Spleen (tissue), 11 donors: Measurements from ENCODE around the gene ACSS1. TPM values are rescaled to one million over a fixed set of nuclear protein-coding genes. Genes with fewer than 3 reads are reported as not detected.

Experiments
- DNase-seq: peaks from one replicate; pipeline ENCODE4 v3.0.0-alpha.2; 2020
- H3K27ac ChIP-seq, 8 donors: fragments of 200-600 bp; sonication (generic) in 7 of 8; 1 replicate in 4 of 8; 2 replicates in 4 of 8; pipeline versions ENCODE4 v1.5.0 to v1.8.0; 2016 to 2021; ENCODE audit warnings: inconsistent platforms in 4 of 8, mild to moderate bottlenecking in 4 of 8, moderate library complexity in 1 of 8
- H3K27me3 ChIP-seq, 7 donors: fragments of 200-600 bp; sonication (generic) in 6 of 7; replicated peaks in 1 of 7; 1 replicate in 4 of 7; 2 replicates in 3 of 7; pipeline versions ENCODE4 v1.5.0 to v1.8.0; 2016 to 2021; ENCODE audit warnings: inconsistent platforms in 3 of 7, mild to moderate bottlenecking in 1 of 7
- H3K36me3 ChIP-seq, 6 donors: fragments of 200-600 bp; sonication (generic) in 5 of 6; 1 replicate in 4 of 6; 2 replicates in 2 of 6; pipeline versions ENCODE4 v1.5.0 to v1.8.0; 2016 to 2021; ENCODE audit warnings: inconsistent platforms in 2 of 6
- H3K4me1 ChIP-seq, 6 donors: fragments of 200-600 bp; sonication (generic) in 5 of 6; 1 replicate in 3 of 6; 2 replicates in 3 of 6; pipeline versions ENCODE4 v1.5.0 to v1.8.0; 2016 to 2021; ENCODE audit warnings: inconsistent platforms in 3 of 6
- H3K4me3 ChIP-seq, 8 donors: fragments of 200-600 bp; sonication (generic) in 7 of 8; 1 replicate in 4 of 8; 2 replicates in 4 of 8; pipeline versions ENCODE4 v1.5.0 to v1.8.0; 2016 to 2021; ENCODE audit warnings: inconsistent platforms in 4 of 8, mild to moderate bottlenecking in 4 of 8, moderate library complexity in 2 of 8
- H3K9me3 ChIP-seq, 8 donors: fragments of 200-600 bp; sonication (generic) in 7 of 8; 1 replicate in 4 of 8; 2 replicates in 4 of 8; pipeline versions ENCODE4 v1.5.0 to v1.8.0; 2016 to 2021; ENCODE audit warnings: inconsistent platforms in 4 of 8
- CTCF ChIP-seq, 11 experiments: fragments of 200-600 bp in 7 of 11; fragments of 450-650 bp in 4 of 11; sonication (generic) in 4 of 11; IDR thresholded peaks in 8 of 11; conservative IDR thresholded peaks in 3 of 11; 1 replicate in 7 of 11; 2 replicates in 4 of 11; pipeline versions ENCODE4 v1.4.0 to v1.8.0; 2016 to 2021; ENCODE audit warnings: antibody characterized with exemption in 11 of 11, inconsistent platforms in 4 of 11, mild to moderate bottlenecking in 1 of 11
- POLR2A ChIP-seq, 3 donors: fragments of 450-650 bp; IDR thresholded peaks; one replicate each; pipeline ENCODE4 v1.5.1; 2017; ENCODE audit warnings: antibody characterized with exemption in 3 of 3, mild to moderate bottlenecking in 1 of 3
- POLR2AphosphoS5 ChIP-seq, 3 donors: sonication (generic); formaldehyde crosslinking; IDR thresholded peaks; one replicate each; pipeline ENCODE4 v1.5.1; 2017; ENCODE audit warnings: antibody characterized with exemption in 3 of 3
- WGBS, 5 donors: extraction: QIAGEN DNeasy Blood & Tissue Kit in 3 of 5; methylation state at CpG; one replicate each; pipeline versions ENCODE4 v1.1.5 to v1.1.7; 2013 to 2018; 5-methylcytosine and 5-hydroxymethylcytosine counted together
- intact Hi-C: fragments of 100-400 bp; cut with DNase I; formaldehyde crosslinking; loops from one replicate; pipeline ENCODE4 v1.15.0; 2023; ENCODE audit warnings: low total_unique reads
- polyA plus RNA-seq, 3 donors: library from polyadenylated mRNA; stranded (reverse); fragments of 200-250 nt; gene quantifications; one replicate each; pipeline ENCODE4 v1.2.1, GENCODE V29; 2013
- total RNA-seq, 7 donors: library from RNA; depleted of rRNA in 3 of 7; stranded (reverse); fragments of >200 nt in 3 of 7; fragmentation: NEBNext Ultra II Directional in 4 of 7; extraction: Animal tissue kit (Norgen Biotek cat#: 25700) in 4 of 7; gene quantifications; one replicate each; pipeline versions ENCODE4 v1.1.0 to v1.2.1, GENCODE V29; 2016 to 2021
- donor health status: healthy with polysubstance abuse.
- donor health status: DM: no; HTN: no; CAD: no; lungs with moderate emphysema.
- donor health status: DM: no; HTN: no; CAD: no.
- donor health status: Bipolar disorder and iron deficiency.
- donor health status: healthy.
- donor health status: DM: no; HTN: no; CAD: no.
- donor health status: DM: yes; HTN: yes; CAD: no.

The ACSS1 gene
- total and polyA plus RNA-seq, 10 donors: 20.3 to 50.8 (median 36.4) TPM

GRCh38 chr20:24965065-24965919 lies 92.6 kb downstream of the ACSS1 start:
- H3K4me1 ChIP-seq: peaks cover 0 to 32% (median 7%) of the 10 kb centered on the region in 6 donors
- peaks cover 0 to 100% (median 96%) of the 10 kb centered on the region in 6 donors for H3K36me3 ChIP-seq
- 85 to 92% (median 90%) methylated on average over 7 of the region's 7 CpGs for WGBS, 5 donors
- TF ChIP-seq POLR2AphosphoS5 (IDR thresholded peaks at IDR 0.05): peak in 1 of 3 donors; percentile 63
- TF ChIP-seq CTCF (IDR thresholded peaks at IDR 0.05 in 8 of 11, conservative IDR thresholded peaks at IDR 0.05 in 3 of 11): no peak
- DNase-seq: peak; percentile 75
- H3K4me3 ChIP-seq: no peak overlapping the region
- intact Hi-C loops: no loop called here
- peak overlapping the region in 3 of 8 donors; percentile 20 to 86 (median 32) for H3K27ac ChIP-seq
- no peaks in the 10 kb centered on the region for H3K9me3 ChIP-seq
- H3K27me3 ChIP-seq: no peaks in the 10 kb centered on the region

DNA sequence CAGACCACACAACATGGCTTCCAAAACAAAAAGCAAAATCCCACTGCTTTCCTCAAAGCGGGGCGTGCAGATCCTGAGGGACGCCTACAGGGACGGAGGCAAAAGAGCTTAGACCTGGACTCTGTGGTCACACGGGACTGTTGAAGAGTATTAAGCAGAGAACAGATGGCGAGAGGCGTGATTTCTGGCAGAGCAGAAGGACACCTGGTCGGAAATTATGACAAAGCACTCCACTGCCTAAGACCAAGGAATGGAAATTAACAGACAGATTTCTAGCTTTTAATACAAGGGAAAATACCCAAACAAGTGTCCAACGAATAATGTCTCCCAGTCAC lies 93.5 kb downstream of the ACSS1 start:
- H3K27ac ChIP-seq: peak overlapping the region in 3 of 8 donors; percentile 32 to 86 (median 32)
- DNase-seq: no peak
- no peaks in the 10 kb centered on the region for H3K9me3 ChIP-seq
- H3K36me3 ChIP-seq: peaks cover 0 to 100% (median 96%) of the 10 kb centered on the region in 6 donors
- 84 to 92% (median 89%) methylated on average over 9 of the region's 9 CpGs for WGBS, 5 donors
- TF ChIP-seq POLR2A (IDR thresholded peaks at IDR 0.05) (no peak), POLR2AphosphoS5 (IDR thresholded peaks at IDR 0.05) (peak in 1 of 3 donors; percentile 7)
- peaks cover 0 to 35% (median 11%) of the 10 kb centered on the region in 6 donors for H3K4me1 ChIP-seq
- no peak overlapping the region for H3K4me3 ChIP-seq
- intact Hi-C loops: no loop called here
- H3K27me3 ChIP-seq: no peaks in the 10 kb centered on the region

DNA sequence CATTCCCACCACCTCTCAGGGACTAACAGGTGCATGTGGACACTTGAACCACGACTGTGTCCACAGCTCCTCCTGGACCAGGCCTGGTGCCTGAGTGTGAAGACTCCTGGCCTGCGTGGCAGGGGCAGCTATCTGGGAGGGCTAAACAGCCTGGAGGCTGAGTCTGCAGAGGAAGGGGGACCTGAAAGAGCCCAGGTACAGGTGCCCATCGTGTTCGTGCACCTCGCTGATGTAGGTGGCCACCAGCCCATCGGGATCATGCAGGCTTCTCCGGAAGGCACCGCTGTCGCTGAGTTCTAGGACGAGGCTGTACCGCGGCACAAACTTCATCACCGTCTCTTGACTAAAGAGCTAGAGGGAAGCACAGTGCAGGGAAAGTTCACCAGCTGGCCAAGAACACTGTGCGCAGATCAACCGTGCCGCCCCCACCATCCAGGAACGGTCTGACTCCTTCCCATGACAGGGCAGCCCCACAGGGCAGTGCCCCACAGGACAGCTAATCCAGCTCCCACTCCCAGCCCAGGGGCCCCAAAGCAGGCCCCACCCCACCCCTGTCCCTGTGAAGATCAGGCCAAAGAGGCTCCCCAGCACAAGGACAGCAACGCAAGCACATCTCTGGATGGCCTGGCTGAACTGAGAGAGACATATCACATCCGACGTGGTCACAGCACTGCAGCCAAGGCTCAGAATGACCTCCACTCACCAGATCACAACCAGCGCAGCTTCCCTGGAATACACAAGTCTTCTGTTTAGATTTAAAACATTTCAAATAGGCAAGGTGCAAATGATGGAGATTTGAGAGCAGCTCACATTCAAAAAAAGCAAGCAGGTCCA lies 94.0 kb downstream of the ACSS1 start:
- peak; percentile 73 for DNase-seq

DNA sequence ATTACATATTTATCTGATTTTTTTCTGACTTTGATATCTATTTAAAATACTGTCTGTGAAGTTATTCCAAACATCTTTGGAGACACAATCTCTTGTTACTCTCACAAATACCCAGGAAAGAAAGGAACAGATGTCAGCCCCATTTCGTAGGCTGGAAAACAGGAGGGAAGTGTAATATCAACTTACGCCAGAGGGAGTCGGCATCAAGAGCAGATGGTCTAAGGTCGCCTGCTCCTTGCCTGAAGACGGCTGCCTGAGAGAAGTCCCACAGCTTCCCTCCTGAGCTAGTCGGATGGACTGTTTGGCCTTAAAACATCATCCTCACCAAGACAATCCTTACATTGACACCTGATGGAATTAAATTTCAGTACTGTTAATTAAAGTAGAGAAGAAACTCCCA lies 95.4 kb downstream of the ACSS1 start:
- DNase-seq: no peak
- peak overlapping the region in 5 of 8 donors; percentile 13 to 86 (median 76) for H3K27ac ChIP-seq
- 63 to 91% (median 76%) methylated on average over 6 of the region's 6 CpGs for WGBS, 5 donors

More for the DNA sequence above, 94.0 kb downstream of the ACSS1 start:
- no peak for TF ChIP-seq POLR2A (IDR thresholded peaks at IDR 0.05)
- peak in 2 of 3 donors; percentile 25 to 64 for TF ChIP-seq POLR2AphosphoS5 (IDR thresholded peaks at IDR 0.05)
- peaks cover 0 to 41% (median 13%) of the 10 kb centered on the region in 6 donors for H3K4me1 ChIP-seq
- peak overlapping the region in 3 of 8 donors; percentile 32 to 86 (median 32) for H3K27ac ChIP-seq
- H3K9me3 ChIP-seq: no peaks in the 10 kb centered on the region
- intact Hi-C loops: no loop called here
- H3K36me3 ChIP-seq: peaks cover 0 to 100% (median 96%) of the 10 kb centered on the region in 6 donors
- H3K27me3 ChIP-seq: no peaks in the 10 kb centered on the region
- 94 to 97% (median 95%) methylated on average over 20 to 21 of the region's 21 CpGs for WGBS, 5 donors
- H3K4me3 ChIP-seq: no peak overlapping the region

More for the DNA sequence above, 95.4 kb downstream of the ACSS1 start:
- Histone ChIP-seq H3K4me1 (peaks cover 0 to 54% (median 13%) of the 10 kb centered on the region in 6 donors), H3K27me3 (no peaks in the 10 kb centered on the region), H3K36me3 (peaks cover 0 to 100% (median 90%) of the 10 kb centered on the region in 6 donors), H3K4me3 (no peak overlapping the region), H3K9me3 (no peaks in the 10 kb centered on the region)
- intact Hi-C loops: no loop called here
- no peak for TF ChIP-seq POLR2A (IDR thresholded peaks at IDR 0.05)
- TF ChIP-seq CTCF (IDR thresholded peaks at IDR 0.05 in 8 of 11, conservative IDR thresholded peaks at IDR 0.05 in 3 of 11): no peak
- TF ChIP-seq POLR2AphosphoS5 (IDR thresholded peaks at IDR 0.05): no peak
